NCI-H2107 treated with DMSO at 0.1 percent for 48 hours (cell line): ENCODE measurements around the gene CRMP1.
"Not testable (repeated sequence)": the region's sequence is repeated elsewhere in the genome, so short reads cannot be mapped to it uniquely, and the experiment has no call there.

Experiments used
- DNase-seq: peaks from one replicate; lab custom pipeline; 2025; ENCODE audit not compliant: unreplicated experiment; lab: John Stamatoyannopoulos, UW

Gene CRMP1

DNA sequence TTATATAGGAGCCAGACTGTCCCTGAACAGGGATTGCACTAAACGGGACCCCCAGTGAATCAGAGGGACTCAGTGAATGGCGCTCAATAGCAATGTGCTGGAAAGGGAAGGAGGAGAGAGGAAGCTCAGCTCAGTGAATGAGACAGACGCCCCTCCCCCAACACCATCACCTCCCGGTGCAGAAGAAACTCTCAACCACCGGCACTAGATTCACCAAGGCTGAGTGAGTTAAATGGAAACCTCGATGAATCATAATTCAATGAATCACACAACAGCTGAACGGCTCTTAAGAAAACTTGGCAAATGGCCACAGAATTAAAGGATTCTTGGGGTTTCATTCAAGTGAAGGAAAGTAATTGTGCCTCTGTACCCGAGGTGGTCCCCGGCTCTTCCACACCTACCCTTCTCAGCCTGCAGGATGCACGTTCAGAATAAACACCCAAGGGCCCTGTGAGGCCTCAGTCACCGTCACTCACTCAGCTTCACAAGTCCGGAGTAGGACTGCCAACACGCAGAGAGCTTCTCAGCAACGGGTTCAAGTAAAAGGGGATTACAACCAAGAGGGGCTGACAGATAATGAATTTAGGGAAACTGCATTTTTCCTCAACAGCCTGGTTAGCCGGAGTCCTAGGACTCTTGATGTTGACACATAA is 29.3 kb downstream of the CRMP1 start:
- no peak for DNase-seq

DNA sequence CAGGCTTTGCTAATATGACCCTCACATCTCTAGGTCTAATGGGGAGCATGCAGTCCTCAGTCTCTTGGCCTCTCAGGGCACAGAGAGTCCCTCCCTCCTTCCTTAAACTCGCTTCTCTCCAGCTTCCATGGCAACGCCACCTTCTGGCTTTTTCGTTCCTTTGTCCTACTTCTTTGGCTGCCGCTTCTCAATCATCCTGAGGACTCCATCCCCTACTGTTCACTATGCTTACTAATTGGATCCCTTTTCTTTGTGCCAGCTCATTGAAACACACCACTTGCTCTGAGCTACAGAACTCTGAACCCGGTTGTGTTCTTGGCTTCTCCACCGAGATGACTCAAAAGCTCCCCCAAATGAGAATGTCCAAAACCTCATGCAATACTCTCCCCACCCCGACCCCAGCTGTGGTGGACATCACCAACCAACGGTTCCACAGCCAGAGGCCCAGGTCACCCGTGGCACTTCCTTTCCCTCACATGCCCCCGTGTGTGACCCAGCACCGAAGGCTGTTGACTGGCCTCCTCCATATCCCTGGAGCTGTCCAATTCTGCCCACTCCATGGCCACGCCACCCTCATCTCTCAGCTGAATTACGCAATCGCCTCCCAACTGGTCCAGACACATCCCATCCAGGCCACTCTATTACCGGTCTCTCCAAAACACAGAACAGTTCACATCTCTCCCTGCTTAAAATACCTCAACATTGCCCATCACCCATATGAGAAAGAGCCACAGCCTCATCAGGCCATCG is 34.7 kb downstream of the CRMP1 start:
- no peak for DNase-seq

DNA sequence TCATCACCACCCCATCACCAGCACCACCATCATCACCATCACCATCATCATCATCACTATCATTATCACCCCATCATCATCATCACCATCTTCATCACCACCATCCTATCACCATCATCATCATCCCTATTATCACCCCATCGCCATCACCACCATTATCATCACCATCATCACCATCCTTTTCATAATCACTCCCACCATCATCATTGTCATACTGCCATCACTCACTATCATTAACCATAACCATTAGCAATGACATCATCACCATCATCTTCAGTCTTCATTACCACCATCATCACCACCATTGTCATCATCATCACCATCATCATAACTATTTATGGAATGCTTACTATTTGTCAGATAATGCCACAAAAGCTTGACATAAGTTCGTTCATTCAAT is 35.7 kb downstream of the CRMP1 start:
- DNase-seq: no peak

DNA sequence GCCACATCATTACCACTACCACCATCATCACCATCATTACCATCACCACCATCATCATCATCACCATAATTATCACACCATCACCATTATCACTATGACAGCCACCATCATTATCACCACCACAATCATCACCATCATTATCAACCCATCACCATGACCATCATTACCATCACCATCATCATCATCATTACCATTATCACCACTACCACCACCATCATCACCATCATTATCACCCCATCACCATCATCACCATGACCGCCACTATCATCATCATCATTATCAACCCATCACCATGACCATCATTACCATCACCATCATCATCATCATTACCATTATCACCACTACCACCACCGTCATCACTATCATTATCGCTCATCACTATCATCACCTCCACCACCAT is 36.5 kb downstream of the CRMP1 start:
- DNase-seq: not testable (repeated sequence)

DNA sequence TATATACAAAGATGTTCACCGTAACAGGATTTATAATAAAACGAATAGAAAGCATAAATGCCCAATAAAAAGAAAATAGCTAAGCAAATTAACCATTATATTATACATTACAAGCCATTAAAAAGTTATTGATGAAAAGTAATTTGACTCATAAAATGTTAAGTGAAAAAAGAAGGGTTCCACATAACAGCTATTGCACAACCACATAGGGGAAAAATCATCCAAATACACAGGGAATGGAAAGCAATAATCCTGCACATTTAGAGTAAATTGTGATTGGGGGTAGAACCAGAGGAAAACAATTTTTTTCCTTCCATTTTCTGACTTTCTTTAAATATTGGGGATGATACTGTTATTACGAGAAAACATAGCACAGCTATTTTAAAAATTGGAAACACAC is 38.0 kb downstream of the CRMP1 start:
- DNase-seq: no peak

DNA sequence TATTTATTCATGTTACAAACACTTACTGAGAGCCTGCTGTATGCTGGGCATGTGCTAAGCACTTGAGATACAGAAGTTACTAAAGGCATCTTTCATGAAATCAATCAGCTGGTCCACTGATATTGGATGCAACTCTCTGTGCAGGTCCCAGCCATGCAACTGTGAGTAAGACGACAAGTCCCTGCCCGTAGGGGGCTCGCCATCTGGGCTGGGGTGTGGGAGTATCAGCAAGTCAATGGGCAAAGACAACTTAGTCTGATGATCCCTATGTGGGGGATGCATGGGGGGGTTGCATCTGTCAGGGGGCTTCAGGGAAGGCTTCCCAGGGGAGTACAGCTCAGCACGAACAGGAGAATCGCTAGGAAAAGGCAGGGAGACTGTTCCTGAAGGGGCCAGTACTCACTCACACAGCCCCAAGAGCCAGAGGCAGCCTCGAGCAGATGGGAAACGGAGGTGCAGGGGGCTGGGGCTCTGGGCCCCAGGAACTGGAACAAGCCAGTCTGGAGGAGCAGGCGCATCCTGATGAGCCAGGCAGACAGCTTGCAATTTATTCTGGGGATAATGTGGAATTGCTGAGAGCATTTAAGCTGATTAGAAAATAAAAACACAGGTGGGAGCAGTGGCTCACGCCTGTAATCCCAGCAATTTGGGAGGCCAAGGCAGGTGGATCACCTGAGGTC is 40.2 kb downstream of the CRMP1 start:
- no peak for DNase-seq

DNA sequence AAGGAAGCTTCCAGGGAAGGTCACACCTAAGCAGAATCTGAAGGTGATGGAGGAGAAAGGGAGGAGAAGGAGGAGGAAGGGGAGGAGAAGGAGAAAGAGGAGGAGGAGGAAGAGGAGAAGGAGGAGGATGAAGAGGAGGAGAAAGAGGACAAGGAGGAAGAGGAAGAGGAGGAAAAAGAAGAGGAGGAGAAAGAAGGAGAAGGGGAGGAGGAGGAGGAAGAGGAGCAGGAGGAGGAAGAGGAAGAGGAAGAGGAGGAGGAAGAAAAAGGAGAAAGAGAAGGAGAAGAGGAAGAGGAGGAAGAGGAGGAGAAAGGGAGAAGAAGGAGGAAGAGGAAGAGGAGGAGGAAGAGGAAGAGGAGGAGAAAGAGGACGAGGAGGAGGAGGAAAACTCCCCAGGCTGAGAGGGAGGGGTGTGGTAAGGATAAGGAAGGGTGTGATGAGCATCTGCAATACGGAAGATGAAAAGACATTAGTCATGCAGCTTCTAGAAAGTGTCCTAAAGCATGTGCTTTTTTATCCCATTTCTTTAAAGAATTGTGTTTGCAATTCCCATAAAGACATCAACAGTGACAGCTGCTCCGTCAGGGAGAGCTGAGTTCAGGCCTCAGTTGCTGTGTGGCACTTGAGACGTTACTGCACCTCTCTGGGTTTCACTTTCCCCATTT is 41.1 kb downstream of the CRMP1 start:
- DNase-seq: no peak

DNA sequence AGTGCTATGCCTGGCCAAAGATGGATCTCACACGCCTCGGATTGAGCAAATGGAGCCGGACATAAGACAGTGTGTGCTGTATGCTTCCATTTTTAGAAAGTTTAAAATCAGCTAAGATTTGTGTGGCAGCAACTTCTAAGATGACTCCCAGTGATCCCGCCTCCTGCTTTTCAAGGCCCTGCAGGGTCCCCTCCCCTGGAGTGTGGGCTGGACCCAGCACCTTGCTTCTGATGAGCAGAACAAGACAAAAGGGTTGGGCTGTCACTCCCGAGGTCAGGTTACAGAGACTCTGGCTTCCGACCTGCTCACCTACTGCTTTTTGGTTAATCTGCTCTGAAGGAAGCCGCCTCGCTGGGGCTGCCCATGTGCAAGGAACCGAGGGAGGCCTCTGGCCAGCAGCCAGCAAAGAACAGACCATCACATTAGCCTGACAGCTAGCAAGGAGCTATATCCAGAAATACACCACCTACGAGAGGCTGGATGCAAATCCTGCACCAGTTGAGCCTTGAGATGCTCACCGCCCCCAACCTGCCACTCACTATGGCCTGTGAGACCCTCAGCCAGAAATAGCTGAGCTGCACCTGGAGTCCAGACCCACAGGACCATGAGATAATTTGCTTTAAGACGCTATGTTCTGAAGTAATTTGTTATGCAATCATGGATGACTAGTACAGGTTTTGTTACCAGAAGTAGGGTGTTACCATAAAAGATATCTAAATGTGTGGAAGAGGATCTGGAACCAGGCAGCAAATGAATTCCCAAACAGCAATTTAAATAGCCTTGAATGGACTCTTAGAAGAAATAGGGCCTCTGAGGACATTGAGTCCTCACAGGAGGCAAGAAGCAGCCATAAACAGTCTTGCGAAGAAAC is 47.6 kb downstream of the CRMP1 start:
- DNase-seq: peak; percentile 6

DNA sequence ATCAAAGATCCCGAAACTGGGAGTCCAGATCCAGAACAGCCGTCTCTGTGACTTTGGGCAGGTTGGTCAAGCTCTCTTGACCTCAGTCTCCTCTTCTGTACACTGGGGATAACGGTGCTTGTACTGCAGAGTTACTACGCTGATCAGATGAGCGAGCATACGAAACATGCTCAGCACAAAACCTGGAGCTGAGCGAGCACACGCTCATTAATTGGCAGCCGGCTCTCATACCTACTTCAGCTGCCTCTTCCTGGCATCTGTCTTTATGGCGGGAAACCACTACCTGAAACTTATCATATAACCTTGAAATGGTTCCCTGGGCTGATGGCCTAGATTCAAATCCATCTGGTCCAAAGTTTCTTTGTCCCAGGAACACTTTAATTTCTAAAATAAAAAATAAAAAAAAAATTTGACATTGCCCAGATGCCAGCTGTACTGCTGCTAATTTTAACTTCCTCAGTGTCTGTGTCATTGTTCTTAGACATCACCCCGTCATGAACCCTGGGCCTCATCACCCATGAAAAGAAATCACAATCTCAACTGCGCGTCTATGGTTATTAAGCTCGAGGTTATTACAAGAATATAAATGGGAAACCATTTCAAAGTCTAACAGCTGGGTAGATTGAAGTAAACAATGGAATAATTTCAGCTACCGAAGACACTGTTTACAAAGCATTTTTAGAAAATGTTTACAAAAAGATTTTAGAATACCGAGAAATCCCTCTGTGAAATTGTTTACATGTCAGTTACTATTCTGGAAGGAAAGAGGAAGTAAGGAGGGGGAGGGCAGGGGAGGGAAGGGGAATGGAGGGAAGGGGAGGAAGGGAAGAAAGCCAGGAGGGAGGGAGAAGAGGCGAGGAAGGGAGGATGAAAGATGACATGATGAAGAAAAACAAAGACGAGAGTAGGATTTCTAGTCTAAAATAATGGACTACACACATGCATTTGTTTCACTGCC is 49.0 kb downstream of the CRMP1 start:
- no peak for DNase-seq

DNA sequence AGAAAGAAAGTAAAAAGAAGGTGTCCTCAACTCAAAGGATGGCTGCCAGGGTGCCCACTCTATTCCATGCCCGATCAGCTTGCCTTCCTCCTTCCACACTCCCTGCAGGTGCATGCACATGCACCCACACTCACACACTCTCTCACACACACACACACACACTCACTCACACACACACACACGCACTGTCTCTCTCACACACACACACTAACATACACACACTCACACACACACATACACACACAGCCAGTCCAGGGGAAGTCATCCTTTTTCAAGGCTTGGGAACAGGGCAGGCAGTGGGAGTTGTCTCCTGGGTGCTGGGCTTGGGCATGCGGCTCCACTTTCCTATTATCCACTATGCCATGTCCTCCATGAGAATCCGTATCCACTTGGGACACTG is 50.4 kb downstream of the CRMP1 start:
- DNase-seq: no peak

DNA sequence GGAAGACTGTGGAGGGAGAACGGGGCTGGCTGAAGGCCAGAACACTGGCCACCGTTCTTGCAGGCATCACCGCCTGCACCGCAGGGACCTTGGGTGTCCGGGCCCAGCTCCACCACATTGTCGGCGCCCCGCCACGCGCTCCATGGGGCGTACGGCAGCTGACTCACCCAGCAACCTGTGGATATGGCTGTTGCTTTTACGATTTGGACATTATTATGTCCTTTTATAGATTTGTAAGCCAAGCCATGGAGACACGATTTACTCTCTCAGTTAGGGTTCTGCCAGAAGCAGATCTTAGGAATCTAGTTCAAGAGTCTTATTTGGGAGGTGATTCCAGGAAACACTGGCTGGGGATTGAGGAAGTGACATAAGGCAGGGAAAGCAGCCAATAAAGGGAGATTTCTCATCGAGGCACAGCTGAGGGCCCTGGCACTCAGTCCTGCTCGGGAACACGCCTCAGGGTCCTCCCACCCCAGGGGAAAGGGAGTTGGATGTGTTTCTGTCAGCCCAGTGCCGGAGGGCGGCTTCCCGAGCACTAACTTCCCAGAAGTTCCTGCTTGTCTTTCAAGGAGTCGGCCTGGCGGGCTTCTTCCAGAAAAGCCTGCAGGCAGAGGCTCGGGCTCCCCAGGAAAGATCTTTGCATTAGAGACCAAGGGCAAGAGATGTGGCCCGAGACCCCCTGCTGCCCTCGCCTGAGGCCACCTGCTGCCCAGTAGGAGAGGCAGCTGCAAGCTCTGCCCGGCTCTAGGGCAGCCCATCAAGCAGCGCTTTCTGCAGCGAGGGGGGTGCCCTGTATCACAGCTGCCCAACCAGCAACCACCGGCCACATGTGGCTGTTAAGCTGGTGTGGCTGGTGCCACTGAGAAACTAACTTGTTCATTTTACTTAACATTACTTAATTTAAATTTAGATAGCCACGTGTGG is 52.9 kb downstream of the CRMP1 start:
- no peak for DNase-seq

DNA sequence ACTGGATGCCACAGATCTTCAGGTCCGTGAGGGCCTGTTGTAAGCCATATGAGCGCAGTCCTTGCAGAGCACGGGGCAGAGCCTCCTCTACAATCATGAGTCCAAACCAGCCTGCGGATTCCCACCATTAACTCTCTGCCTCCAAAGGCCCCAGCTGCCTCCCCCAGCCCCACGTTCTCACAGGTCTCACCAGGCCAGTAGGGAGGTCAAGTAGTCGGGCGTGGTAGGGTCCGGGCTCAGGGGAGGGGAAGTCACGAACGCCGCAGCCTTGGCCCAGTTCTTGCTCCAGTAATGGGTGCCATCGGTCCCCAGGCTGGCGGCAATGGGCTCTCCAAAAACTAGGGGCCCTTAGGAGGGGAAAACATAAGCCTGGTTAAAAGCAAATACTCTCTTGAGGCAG is 53.6 kb downstream of the CRMP1 start:
- no peak for DNase-seq

DNA sequence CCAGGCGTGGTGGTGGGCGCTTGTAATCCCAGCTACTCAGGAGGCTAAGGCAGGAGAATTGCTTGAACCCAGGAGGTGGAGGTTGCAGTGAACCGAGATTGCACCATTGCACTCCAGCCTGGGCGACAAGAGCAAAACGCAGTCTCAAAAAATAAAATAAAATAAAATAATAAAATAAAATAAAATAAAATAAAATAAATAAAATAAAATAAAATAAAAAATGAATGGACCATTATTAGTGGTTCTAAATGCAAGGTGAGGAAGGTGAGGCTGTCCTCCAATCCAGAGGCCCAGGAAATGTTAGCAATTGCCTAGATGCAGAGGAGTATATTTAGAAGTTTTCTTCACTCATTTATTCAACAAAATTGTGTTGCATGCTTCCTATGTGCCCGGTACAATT is 55.4 kb downstream of the CRMP1 start:
- not testable (repeated sequence) for DNase-seq

DNA sequence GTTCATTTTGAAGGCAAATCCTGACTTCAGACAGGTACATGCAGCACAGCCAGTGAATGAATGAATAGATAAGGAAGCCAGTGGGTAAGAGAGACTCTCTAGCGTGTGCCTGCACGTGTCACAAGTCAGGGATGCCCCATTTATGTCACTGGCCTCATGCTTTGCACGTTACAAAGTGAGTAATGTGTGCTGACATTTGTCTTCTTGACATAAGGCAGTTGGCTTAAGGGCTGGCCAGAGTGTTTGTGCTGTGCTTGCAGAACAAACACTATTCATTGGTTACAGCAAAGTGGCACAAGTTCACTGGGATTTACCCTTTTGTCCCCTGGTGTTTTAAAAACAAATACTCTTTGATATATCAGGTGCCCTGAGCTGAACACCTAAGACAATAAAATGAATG is 55.9 kb downstream of the CRMP1 start:
- no peak for DNase-seq

DNA sequence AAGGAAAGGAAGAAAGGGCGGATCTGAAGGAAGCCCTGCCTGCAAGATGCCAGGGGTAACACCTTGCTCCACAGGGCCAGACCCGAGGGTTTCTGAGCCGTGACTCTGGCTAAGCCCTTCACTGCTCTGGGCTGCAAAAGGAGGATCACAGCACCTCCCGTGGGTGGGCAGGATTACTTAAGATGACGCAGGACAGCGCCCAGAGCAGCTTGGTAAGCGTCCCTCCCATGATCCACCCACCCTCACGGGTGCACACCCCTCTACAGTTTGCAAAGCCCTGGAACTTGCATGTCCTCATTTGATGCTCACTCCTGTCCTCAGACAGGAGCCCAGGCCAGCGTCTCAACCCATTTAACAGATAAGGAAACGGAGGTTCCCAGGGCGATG is 64.9 kb downstream of the CRMP1 start:
- no peak for DNase-seq

DNA sequence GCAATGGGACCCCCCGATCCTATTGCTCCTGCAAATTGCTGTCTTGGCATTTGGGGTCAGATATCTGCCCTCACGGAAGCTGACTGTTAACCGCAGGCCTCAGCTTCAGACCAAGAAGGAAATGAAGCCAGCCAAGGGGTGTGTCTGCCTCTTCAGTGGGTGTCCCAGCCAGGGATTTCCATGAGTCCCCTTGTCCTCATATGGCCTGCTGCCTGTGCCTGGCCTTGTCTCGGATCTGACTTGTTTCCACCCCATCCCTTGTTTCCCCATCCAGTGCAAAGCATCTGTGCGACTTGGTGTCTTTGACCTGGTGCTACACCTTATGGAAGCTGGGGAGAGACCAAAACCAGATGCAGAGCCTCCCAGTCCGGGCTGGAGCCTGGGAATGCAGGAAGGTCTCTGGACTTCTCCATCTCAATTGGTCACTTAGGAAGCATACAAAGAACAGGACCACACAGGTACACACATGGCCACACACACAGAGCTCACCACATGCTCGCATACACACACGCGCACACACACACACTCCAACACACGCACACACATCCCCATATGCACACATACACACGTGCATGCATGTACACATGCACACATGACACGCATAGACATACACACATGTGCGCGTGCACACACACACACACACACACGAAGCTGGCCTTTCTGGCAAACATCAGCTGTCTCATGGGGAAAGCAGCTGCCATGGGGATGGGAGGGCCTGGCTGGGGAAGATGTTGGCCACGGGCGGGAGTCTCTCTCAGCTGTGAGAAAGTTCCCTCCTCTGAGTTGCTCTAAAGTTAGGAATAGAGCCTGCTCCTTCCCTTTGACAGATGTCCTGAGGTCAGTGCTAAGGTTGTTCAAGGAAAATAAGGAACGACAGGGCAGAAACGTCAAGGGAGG is 65.5 kb downstream of the CRMP1 start:
- DNase-seq: no peak

DNA sequence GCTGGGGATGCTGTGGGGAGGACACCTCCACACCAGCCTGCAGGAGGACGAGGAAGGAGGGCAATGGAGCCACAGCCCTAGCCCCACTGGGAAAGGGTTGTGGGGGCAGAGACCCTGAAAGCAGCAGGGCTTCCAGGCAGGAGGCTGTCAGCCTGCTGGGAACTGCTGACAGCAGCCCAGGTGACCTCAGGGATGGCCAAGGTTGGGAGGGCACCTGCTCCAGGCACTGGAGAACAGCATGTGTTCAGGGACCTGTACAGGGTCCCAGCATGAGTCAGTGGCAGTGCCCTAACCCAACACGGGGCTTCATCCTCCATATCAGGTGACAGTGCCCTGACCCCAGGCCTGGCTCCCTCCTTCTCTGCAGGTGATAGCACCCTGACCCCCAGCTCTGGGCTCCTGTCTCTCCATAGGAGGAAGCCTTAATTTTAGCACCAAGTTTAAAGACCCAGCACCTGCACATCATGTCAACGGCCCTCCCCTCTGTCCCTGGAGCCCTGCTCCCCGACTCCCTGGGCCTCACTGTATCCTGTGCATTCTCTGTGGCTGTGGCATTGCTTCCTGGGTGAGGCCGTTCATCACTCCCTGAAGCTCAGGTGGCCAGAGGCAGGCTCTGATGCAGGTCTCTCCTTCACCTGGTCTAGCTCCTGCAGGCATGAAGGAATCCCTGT is 66.3 kb downstream of the CRMP1 start:
- DNase-seq: no peak
